HCT116 (cell line): ENCODE data around the gene RIOX2. TPM values are rescaled to one million over a fixed set of nuclear protein-coding genes. Genes with fewer than 3 reads are reported as not detected.

ENCODE experiments used
- ATAC-seq: fragments of 200-7000 bp; cut with Tn5 transposase; 2 replicates; pipeline ENCODE4 v1.9.1; 2020; ENCODE audit warnings: mild to moderate bottlenecking, moderate library complexity
- BruUV-seq: library from RNA; stranded (reverse); fragments of 400-500 nt; replicated peaks from 2 replicates; lab custom pipeline; 2021; lab: Mats Ljungman, UMichigan
- CTCF ChIA-PET: fragments of 300-600 bp; sonication (Branson Sonifier 250); formaldehyde crosslinking; loops from one replicate; lab custom pipeline; 2021; ENCODE audit warnings: antibody characterized with exemption; lab: Charles Lee
- POLR2A ChIA-PET: fragments of 300-600, 350-600 bp; sonication (Branson Sonifier 250); formaldehyde crosslinking; loops from one replicate; lab custom pipeline; 2021; ENCODE audit warnings: antibody characterized with exemption; lab: Charles Lee
- RAD21 ChIA-PET, 2 experiments: fragments of 300-600 bp; sonication (Branson Sonifier 250); formaldehyde crosslinking; loops; one replicate each; lab custom pipeline; 2023; ENCODE audit warnings: low total read pairs in 2 of 2; ENCODE audit not compliant: uncharacterized antibody in 2 of 2, unreplicated experiment in 2 of 2, low non-redundant PET in 1 of 2; lab: Charles Lee
- DNase-seq: peaks from one replicate; pipeline ENCODE4 v3.0.0-alpha.2; 2010; ENCODE audit warnings: low read depth, low spot score
- H2AFZ ChIP-seq: fragments of 200-600 bp; shearing (Covaris generic), sonication (generic); 2 replicates; pipeline ENCODE4 v1.6.1; 2017; ENCODE audit warnings: low read depth, mixed run types, mixed read lengths, antibody characterized with exemption, low read length; ENCODE audit not compliant: poor library complexity, severe bottlenecking
- H3K27ac ChIP-seq: 2 replicates; pipeline ENCODE4 v1.5.1; 2012; ENCODE audit warnings: low read depth, low read length
- H3K27me3 ChIP-seq: fragments of 200-600 bp; sonication (generic); 2 replicates; pipeline ENCODE4 v1.6.1; 2016; ENCODE audit warnings: mixed run types, low read length, mixed read lengths; ENCODE audit not compliant: insufficient read depth
- H3K36me3 ChIP-seq, 2 experiments: fragments of 200-500 bp in 1 of 2; fragments of 200-600 bp in 1 of 2; sonication (Bioruptor generic) in 1 of 2; sonication (generic) in 1 of 2; 2 replicates each; pipeline versions ENCODE4 v1.5.1 to v1.6.1; 2014 to 2016; ENCODE audit warnings: low read length in 2 of 2, inconsistent platforms in 1 of 2, mixed read lengths in 1 of 2, mixed run types in 1 of 2; ENCODE audit not compliant: insufficient read depth in 2 of 2, control insufficient read depth in 1 of 2
- H3K4me1 ChIP-seq, 2 experiments: fragments of 200-600 bp in 1 of 2; sonication (generic) in 1 of 2; 2 replicates each; pipeline versions ENCODE4 v1.5.1 to v1.6.1; 2012 to 2017; ENCODE audit warnings: low read length in 2 of 2, inconsistent platforms in 1 of 2, mild to moderate bottlenecking in 1 of 2, mixed read lengths in 1 of 2, mixed run types in 1 of 2, moderate library complexity in 1 of 2; ENCODE audit not compliant: insufficient read depth in 2 of 2, control insufficient read depth in 1 of 2
- H3K4me2 ChIP-seq: fragments of 200-600 bp; sonication (generic); 2 replicates; pipeline ENCODE4 v1.6.1; 2017; ENCODE audit warnings: mixed run types, low read length, mixed read lengths
- H3K4me3 ChIP-seq, 2 experiments: fragments of 200-600 bp in 1 of 2; sonication (generic) in 1 of 2; replicated peaks in 1 of 2; 2 replicates each; pipeline ENCODE4 v1.5.1; 2011 to 2016; ENCODE audit warnings: low read length in 2 of 2, control low read depth in 1 of 2, low read depth in 1 of 2, mild to moderate bottlenecking in 1 of 2, mixed read lengths in 1 of 2, mixed run types in 1 of 2
- H3K79me2 ChIP-seq: fragments of 200-600 bp; sonication (generic); 2 replicates; pipeline ENCODE4 v1.6.1; 2017; ENCODE audit warnings: mild to moderate bottlenecking, mixed run types, low read length, moderate library complexity, mixed read lengths; ENCODE audit not compliant: insufficient read depth
- H3K9ac ChIP-seq: fragments of 200-600 bp; sonication (generic); 2 replicates; pipeline ENCODE4 v1.6.1; 2016; ENCODE audit warnings: low read length, mixed read lengths
- H3K9me2 ChIP-seq: fragments of 200-600 bp; sonication (generic), shearing (Covaris generic); 2 replicates; pipeline ENCODE4 v1.6.1; 2017; ENCODE audit warnings: mixed run types, mild to moderate bottlenecking, moderate library complexity; ENCODE audit not compliant: insufficient read depth
- H3K9me3 ChIP-seq, 2 experiments: fragments of 200-500 bp in 1 of 2; fragments of 200-600 bp in 1 of 2; sonication (Bioruptor generic) in 1 of 2; sonication (generic) in 1 of 2; 2 replicates each; pipeline ENCODE4 v1.6.1; 2014 to 2017; ENCODE audit warnings: low read length in 2 of 2, mixed read lengths in 2 of 2, inconsistent platforms in 1 of 2, low read depth in 1 of 2, mild to moderate bottlenecking in 1 of 2, mixed run types in 1 of 2, moderate library complexity in 1 of 2; ENCODE audit not compliant: control insufficient read depth in 1 of 2, insufficient read depth in 1 of 2
- H4K20me1 ChIP-seq: fragments of 200-600 bp; sonication (generic), shearing (Covaris generic); 2 replicates; pipeline ENCODE4 v1.6.1; 2017; ENCODE audit warnings: mixed run types, mild to moderate bottlenecking, moderate library complexity; ENCODE audit not compliant: insufficient read depth
- CEBPB ChIP-seq: IDR thresholded peaks from 2 replicates; pipeline ENCODE4 v1.6.1; 2012; ENCODE audit warnings: low read depth
- EGR1 ChIP-seq: IDR thresholded peaks from 2 replicates; pipeline ENCODE4 v1.6.1; 2012; ENCODE audit warnings: low read depth
- ELF1 ChIP-seq: IDR thresholded peaks from 2 replicates; pipeline ENCODE4 v1.6.1; 2012; ENCODE audit warnings: low read depth, borderline replicate concordance
- FOSL1 ChIP-seq: IDR thresholded peaks from 2 replicates; pipeline ENCODE4 v1.6.1; 2012; ENCODE audit warnings: low read depth
- JUND ChIP-seq: IDR thresholded peaks from 2 replicates; pipeline ENCODE4 v1.6.1; 2012
- POLR2A ChIP-seq: IDR thresholded peaks from 2 replicates; pipeline ENCODE4 v1.7.0; 2011; ENCODE audit warnings: borderline replicate concordance; ENCODE audit not compliant: insufficient read depth, insufficient read length; ENCODE audit errors: extremely low read depth
- SIN3A ChIP-seq: IDR thresholded peaks from 2 replicates; pipeline ENCODE4 v1.6.1; 2012; ENCODE audit warnings: low read depth
- SP1 ChIP-seq: IDR thresholded peaks from 2 replicates; pipeline ENCODE4 v1.6.1; 2012; ENCODE audit warnings: low read depth
- SRF ChIP-seq: IDR thresholded peaks from 2 replicates; pipeline ENCODE4 v1.6.1; 2012; ENCODE audit warnings: low read depth
- TCF7L2 ChIP-seq: IDR thresholded peaks from 2 replicates; pipeline ENCODE4 v1.7.0; 2011; ENCODE audit warnings: borderline replicate concordance, inconsistent platforms; ENCODE audit not compliant: insufficient read depth, insufficient read length; ENCODE audit errors: extremely low read depth
- ZNF274 ChIP-seq: fragments of 200-500 bp; sonication (Bioruptor generic); IDR thresholded peaks from 2 replicates; pipeline ENCODE4 v1.6.1; 2014; ENCODE audit warnings: mild to moderate bottlenecking, low read depth, low read length, inconsistent platforms
- intact Hi-C: fragments of 100-400 bp; cut with micrococcal nuclease; formaldehyde crosslinking; loops from 2 replicates; pipeline ENCODE4 v1.10.0; 2022
- total RNA-seq: library from RNA; stranded (reverse); gene quantifications from one replicate; pipeline ENCODE4 v1.2.1, GENCODE V29; 2021; ENCODE audit not compliant: unreplicated experiment
- TF ChIP-seq, protein P1 (sequence below): IDR thresholded peaks from 2 replicates; pipeline ENCODE4 v1.6.1; 2012
- TF ChIP-seq, protein P2 (sequence below), 3 experiments: fragments of 200-600 bp in 1 of 3; sonication (generic) in 1 of 3; IDR thresholded peaks in 2 of 3; conservative IDR thresholded peaks in 1 of 3; 2 replicates each; pipeline ENCODE4 v1.5.1; 2012 to 2017; ENCODE audit warnings: low read depth in 2 of 3, low read length in 2 of 3, antibody characterized with exemption in 1 of 3, borderline replicate concordance in 1 of 3, control low read depth in 1 of 3, mild to moderate bottlenecking in 1 of 3, mixed read lengths in 1 of 3, mixed run types in 1 of 3, moderate library complexity in 1 of 3; ENCODE audit not compliant: insufficient read depth in 1 of 3
- TF ChIP-seq, protein P3 (sequence below): IDR thresholded peaks from 2 replicates; pipeline ENCODE4 v1.6.1; 2012
- TF ChIP-seq, protein P4 (sequence below): IDR thresholded peaks from 2 replicates; pipeline ENCODE4 v1.6.1; 2012; ENCODE audit warnings: low read depth

RIOX2 gene
- total RNA-seq, 1 experiment from 2014 or later = 39.1 TPM

DNA sequence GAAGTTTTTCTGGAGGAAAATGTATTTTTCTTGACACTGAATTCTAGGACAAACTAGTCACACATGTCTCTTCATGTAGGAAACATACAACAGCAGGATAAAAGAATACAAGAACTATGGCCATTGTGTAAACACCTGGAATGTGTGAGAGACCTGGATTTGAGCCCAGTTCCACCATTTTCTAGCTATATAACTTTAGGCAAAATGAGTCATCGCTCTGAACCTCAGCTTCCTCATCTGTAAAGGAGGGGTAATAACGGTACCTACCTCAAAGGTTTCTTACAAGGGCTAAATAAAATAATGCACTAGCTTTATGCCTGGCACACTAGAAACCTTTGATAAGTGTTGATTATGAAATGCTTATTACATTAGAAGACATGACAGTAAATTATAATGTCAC lies 57.8 kb downstream of the RIOX2 start:
- Histone ChIP-seq H3K79me2 (no peaks in the 10 kb centered on the region), H3K4me3 (no peak overlapping the region), H3K9me3 (no peaks in the 10 kb centered on the region), H3K4me1 (peaks cover 6% of the 10 kb centered on the region in 2 experiments; a peak in 3 of 4 replicates), H3K9me2 (no peaks in the 10 kb centered on the region), H3K27me3 (no peaks in the 10 kb centered on the region), H3K27ac (no peak overlapping the region), H2AFZ (no peak overlapping the region), H3K36me3 (no peaks in the 10 kb centered on the region; a peak in 1 of 4 replicates), H3K4me2 (no peak overlapping the region), H3K9ac (no peak overlapping the region), H4K20me1 (no peaks in the 10 kb centered on the region)
- ChIA-PET POLR2A (interaction anchor here (1.5 kb wide), 1 partner anchor 74 kb away, joined by 3 read pairs; no protein-coding TSS in a partner anchor), CTCF (no interaction called here), RAD21 (no interaction called here)
- peak; percentile 8 for DNase-seq
- TF ChIP-seq FOSL1 (peak; percentile 25; the same call in 1 of the 2 replicates), SP1 (no peak), JUND (peak; percentile 13; the same call in 1 of the 2 replicates)
- peak; percentile 50; the same call in 1 of the 2 replicates for ATAC-seq
- BruUV-seq = no TSS peak
- intact Hi-C loops = no loop called here

DNA sequence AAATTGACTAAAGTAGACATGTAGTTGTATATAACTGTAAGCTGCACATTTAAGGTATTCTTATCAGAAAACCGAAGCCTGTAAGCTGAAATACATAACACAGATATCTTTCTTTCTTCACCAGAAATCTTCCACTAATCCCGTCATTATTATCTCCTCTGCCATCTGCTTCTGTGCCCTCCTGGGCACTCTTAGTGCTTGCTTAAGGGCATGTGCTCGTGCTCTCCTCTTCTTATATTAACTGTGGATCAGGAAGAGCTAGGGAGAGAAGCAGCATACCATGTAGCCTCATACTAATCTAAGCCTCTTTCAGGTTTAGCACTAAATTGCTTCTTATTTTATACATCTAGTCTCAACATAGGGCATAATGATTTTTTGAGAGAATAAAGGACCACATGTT lies 60.8 kb downstream of the RIOX2 start:
- H3K36me3 ChIP-seq = no peaks in the 10 kb centered on the region
- H4K20me1 ChIP-seq = no peaks in the 10 kb centered on the region
- no peaks in the 10 kb centered on the region for H3K27me3 ChIP-seq
- H3K9ac ChIP-seq = no peak overlapping the region
- no peak for ATAC-seq
- H2AFZ ChIP-seq = no peak overlapping the region
- H3K79me2 ChIP-seq = no peaks in the 10 kb centered on the region
- no peak for DNase-seq
- H3K4me1 ChIP-seq = peaks cover 6% of the 10 kb centered on the region in 2 experiments; a peak in 3 of 4 replicates
- POLR2A ChIA-PET = no interaction called here
- no TSS peak for BruUV-seq
- TF ChIP-seq EGR1 = no peak
- no peak for TF ChIP-seq FOSL1
- no peak for TF ChIP-seq SIN3A
- TF ChIP-seq SRF = no peak
- TF ChIP-seq, protein P1, sequence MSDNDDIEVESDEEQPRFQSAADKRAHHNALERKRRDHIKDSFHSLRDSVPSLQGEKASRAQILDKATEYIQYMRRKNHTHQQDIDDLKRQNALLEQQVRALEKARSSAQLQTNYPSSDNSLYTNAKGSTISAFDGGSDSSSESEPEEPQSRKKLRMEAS = no peak
- TF ChIP-seq, protein P2, sequence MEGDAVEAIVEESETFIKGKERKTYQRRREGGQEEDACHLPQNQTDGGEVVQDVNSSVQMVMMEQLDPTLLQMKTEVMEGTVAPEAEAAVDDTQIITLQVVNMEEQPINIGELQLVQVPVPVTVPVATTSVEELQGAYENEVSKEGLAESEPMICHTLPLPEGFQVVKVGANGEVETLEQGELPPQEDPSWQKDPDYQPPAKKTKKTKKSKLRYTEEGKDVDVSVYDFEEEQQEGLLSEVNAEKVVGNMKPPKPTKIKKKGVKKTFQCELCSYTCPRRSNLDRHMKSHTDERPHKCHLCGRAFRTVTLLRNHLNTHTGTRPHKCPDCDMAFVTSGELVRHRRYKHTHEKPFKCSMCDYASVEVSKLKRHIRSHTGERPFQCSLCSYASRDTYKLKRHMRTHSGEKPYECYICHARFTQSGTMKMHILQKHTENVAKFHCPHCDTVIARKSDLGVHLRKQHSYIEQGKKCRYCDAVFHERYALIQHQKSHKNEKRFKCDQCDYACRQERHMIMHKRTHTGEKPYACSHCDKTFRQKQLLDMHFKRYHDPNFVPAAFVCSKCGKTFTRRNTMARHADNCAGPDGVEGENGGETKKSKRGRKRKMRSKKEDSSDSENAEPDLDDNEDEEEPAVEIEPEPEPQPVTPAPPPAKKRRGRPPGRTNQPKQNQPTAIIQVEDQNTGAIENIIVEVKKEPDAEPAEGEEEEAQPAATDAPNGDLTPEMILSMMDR (IDR thresholded peaks at IDR 0.05 in 2 of 3, conservative IDR thresholded peaks at IDR 0.05 in 1 of 3; ENCODE audit: borderline replicate concordance in 1 of 3, insufficient read depth in 1 of 3, low read depth in 2 of 3, low read length in 2 of 3) = no peak
- TF ChIP-seq ELF1 = no peak
- TF ChIP-seq, protein P3, sequence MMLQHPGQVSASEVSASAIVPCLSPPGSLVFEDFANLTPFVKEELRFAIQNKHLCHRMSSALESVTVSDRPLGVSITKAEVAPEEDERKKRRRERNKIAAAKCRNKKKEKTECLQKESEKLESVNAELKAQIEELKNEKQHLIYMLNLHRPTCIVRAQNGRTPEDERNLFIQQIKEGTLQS = no peak
- no peak for TF ChIP-seq POLR2A
- no peak for TF ChIP-seq SP1
- no peak for TF ChIP-seq ZNF274
- TF ChIP-seq, protein P4, sequence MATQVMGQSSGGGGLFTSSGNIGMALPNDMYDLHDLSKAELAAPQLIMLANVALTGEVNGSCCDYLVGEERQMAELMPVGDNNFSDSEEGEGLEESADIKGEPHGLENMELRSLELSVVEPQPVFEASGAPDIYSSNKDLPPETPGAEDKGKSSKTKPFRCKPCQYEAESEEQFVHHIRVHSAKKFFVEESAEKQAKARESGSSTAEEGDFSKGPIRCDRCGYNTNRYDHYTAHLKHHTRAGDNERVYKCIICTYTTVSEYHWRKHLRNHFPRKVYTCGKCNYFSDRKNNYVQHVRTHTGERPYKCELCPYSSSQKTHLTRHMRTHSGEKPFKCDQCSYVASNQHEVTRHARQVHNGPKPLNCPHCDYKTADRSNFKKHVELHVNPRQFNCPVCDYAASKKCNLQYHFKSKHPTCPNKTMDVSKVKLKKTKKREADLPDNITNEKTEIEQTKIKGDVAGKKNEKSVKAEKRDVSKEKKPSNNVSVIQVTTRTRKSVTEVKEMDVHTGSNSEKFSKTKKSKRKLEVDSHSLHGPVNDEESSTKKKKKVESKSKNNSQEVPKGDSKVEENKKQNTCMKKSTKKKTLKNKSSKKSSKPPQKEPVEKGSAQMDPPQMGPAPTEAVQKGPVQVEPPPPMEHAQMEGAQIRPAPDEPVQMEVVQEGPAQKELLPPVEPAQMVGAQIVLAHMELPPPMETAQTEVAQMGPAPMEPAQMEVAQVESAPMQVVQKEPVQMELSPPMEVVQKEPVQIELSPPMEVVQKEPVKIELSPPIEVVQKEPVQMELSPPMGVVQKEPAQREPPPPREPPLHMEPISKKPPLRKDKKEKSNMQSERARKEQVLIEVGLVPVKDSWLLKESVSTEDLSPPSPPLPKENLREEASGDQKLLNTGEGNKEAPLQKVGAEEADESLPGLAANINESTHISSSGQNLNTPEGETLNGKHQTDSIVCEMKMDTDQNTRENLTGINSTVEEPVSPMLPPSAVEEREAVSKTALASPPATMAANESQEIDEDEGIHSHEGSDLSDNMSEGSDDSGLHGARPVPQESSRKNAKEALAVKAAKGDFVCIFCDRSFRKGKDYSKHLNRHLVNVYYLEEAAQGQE = no peak
- TF ChIP-seq CEBPB = no peak
- TF ChIP-seq TCF7L2 = no peak
- CTCF ChIA-PET = no interaction called here
- intact Hi-C loops = no loop called here
- no peaks in the 10 kb centered on the region for H3K9me3 ChIP-seq
- no peak overlapping the region for H3K4me3 ChIP-seq
- no peak overlapping the region for H3K27ac ChIP-seq
- H3K4me2 ChIP-seq = no peak overlapping the region
- RAD21 ChIA-PET = no interaction called here
- H3K9me2 ChIP-seq = no peaks in the 10 kb centered on the region
